H1 (cell line): ENCODE data around the gene ZNF280B. TPM values are rescaled to one million over a fixed set of nuclear protein-coding genes. Genes with fewer than 3 reads are reported as not detected.

ENCODE experiments used
- CTCF ChIA-PET: fragments of 300-600 bp; sonication (Branson Sonifier 250); formaldehyde crosslinking; loops from one replicate; lab custom pipeline; 2021; ENCODE audit not compliant: partially characterized antibody; lab: Charles Lee
- POLR2A ChIA-PET: fragments of 300-600 bp; sonication (Branson Sonifier 250); formaldehyde crosslinking; loops from one replicate; lab custom pipeline; 2021; ENCODE audit warnings: inconsistent platforms; ENCODE audit not compliant: partially characterized antibody; lab: Charles Lee
- DNase-seq, 2 experiments: peaks; one replicate each; pipeline versions ENCODE4 v3.0.0 to v3.0.0-alpha.2; 2010 to 2022; ENCODE audit warnings: low spot score in 2 of 2, low read depth in 1 of 2, mixed read lengths in 1 of 2
- FAIRE-seq: peaks from 2 replicates; lab custom pipeline; 2011; peaks lifted over from hg19 to GRCh38; lab: Jason Lieb, UNC
- H2AFZ ChIP-seq: 2 replicates; pipeline ENCODE4 v1.8.1; 2012; ENCODE audit warnings: low read length, inconsistent platforms
- H2AK5ac ChIP-seq: 2 replicates; pipeline ENCODE4 v1.6.1; 2013; ENCODE audit warnings: low read depth, low read length
- H2BK120ac ChIP-seq: replicated peaks from 2 replicates; pipeline ENCODE3; 2013; ENCODE audit warnings: low read depth, low read length, inconsistent platforms
- H2BK12ac ChIP-seq: 2 replicates; pipeline ENCODE4 v1.6.1; 2013; ENCODE audit warnings: low read depth, low read length
- H2BK15ac ChIP-seq: 2 replicates; pipeline ENCODE4 v1.6.1; 2013; ENCODE audit warnings: low read length
- H2BK20ac ChIP-seq: 2 replicates; pipeline ENCODE4 v1.6.1; 2013; ENCODE audit warnings: low read length
- H2BK5ac ChIP-seq: 2 replicates; pipeline ENCODE4 v1.6.1; 2013; ENCODE audit warnings: low read depth, low read length
- H3K14ac ChIP-seq: 2 replicates; pipeline ENCODE4 v1.6.1; 2013; ENCODE audit warnings: inconsistent platforms; ENCODE audit not compliant: insufficient read length
- H3K18ac ChIP-seq: 2 replicates; pipeline ENCODE4 v1.6.1; 2013; ENCODE audit warnings: low read length; ENCODE audit errors: extremely low read depth
- H3K23ac ChIP-seq: 2 replicates; pipeline ENCODE4 v1.6.1; 2013; ENCODE audit warnings: inconsistent platforms; ENCODE audit not compliant: insufficient read length
- H3K23me2 ChIP-seq: 2 replicates; pipeline ENCODE4 v1.6.1; 2013; ENCODE audit warnings: low read depth, low read length
- H3K27ac ChIP-seq: 2 replicates; pipeline ENCODE4 v1.6.1; 2011; ENCODE audit warnings: low read depth, low read length, inconsistent platforms
- H3K27me3 ChIP-seq, 4 experiments: replicated peaks in 1 of 4; 1 replicate in 1 of 4; 2 replicates in 3 of 4; pipeline versions ENCODE4 v1.6.1 to v1.8.1; 2011 to 2013; ENCODE audit warnings: low read length in 3 of 4, mild to moderate bottlenecking in 3 of 4, inconsistent platforms in 2 of 4, mixed read lengths in 2 of 4, moderate library complexity in 1 of 4; ENCODE audit not compliant: control insufficient read depth in 3 of 4, insufficient read depth in 3 of 4; ENCODE audit errors: extremely low read depth in 1 of 4
- H3K36me3 ChIP-seq, 4 experiments: 2 replicates each; pipeline versions ENCODE4 v1.6.1 to v1.8.1; 2011 to 2013; ENCODE audit warnings: mild to moderate bottlenecking in 4 of 4, low read length in 3 of 4, moderate library complexity in 2 of 4, control low read depth in 1 of 4, inconsistent platforms in 1 of 4; ENCODE audit not compliant: insufficient read depth in 4 of 4, control insufficient read depth in 2 of 4
- H3K4ac ChIP-seq: replicated peaks from 2 replicates; pipeline ENCODE3; 2013; ENCODE audit warnings: low read length, low read depth, mixed read lengths, inconsistent platforms; ENCODE audit not compliant: insufficient read length
- H3K4me1 ChIP-seq, 4 experiments: replicated peaks in 1 of 4; 1 replicate in 1 of 4; 2 replicates in 3 of 4; pipeline versions ENCODE4 v1.6.1 to v1.8.1; 2011 to 2013; ENCODE audit warnings: low read length in 3 of 4, inconsistent platforms in 2 of 4, mixed read lengths in 1 of 4; ENCODE audit not compliant: insufficient read depth in 4 of 4, control insufficient read depth in 3 of 4
- H3K4me2 ChIP-seq, 2 experiments: 2 replicates each; pipeline versions ENCODE4 v1.6.1 to v1.8.1; 2011 to 2013; ENCODE audit warnings: low read depth in 2 of 2, low read length in 2 of 2, control low read depth in 1 of 2, inconsistent platforms in 1 of 2, mild to moderate bottlenecking in 1 of 2; ENCODE audit not compliant: insufficient read depth in 1 of 2
- H3K4me3 ChIP-seq, 4 experiments: fragments of 200-600, 300-600 bp in 1 of 4; sonication (generic), shearing (Covaris generic), sonication (Bioruptor Twin) in 1 of 4; 2 replicates each; pipeline versions ENCODE4 v1.5.1 to v1.8.1; 2011 to 2016; ENCODE audit warnings: low read length in 4 of 4, low read depth in 3 of 4, control low read depth in 2 of 4, inconsistent platforms in 2 of 4, mild to moderate bottlenecking in 2 of 4, mixed read lengths in 1 of 4, moderate library complexity in 1 of 4; ENCODE audit not compliant: insufficient read depth in 2 of 4; ENCODE audit errors: extremely low read depth in 1 of 4
- H3K56ac ChIP-seq: replicated peaks from 2 replicates; pipeline ENCODE3; 2013; ENCODE audit warnings: low read depth, mild to moderate bottlenecking, mixed read lengths, low read length, inconsistent platforms; ENCODE audit not compliant: insufficient read length
- H3K79me1 ChIP-seq: 2 replicates; pipeline ENCODE4 v1.6.1; 2013; ENCODE audit warnings: low read depth, low read length, control low read depth
- H3K79me2 ChIP-seq, 2 experiments: 2 replicates each; pipeline versions ENCODE4 v1.6.1 to v1.8.1; 2012 to 2013; ENCODE audit warnings: low read length in 2 of 2, mild to moderate bottlenecking in 2 of 2, inconsistent platforms in 1 of 2; ENCODE audit not compliant: insufficient read depth in 2 of 2, control insufficient read depth in 1 of 2
- H3K9ac ChIP-seq, 4 experiments: replicated peaks in 1 of 4; 1 replicate in 1 of 4; 2 replicates in 3 of 4; pipeline versions ENCODE4 v1.6.1 to v1.8.1; 2011 to 2013; ENCODE audit warnings: low read depth in 3 of 4, low read length in 3 of 4, control low read depth in 2 of 4, mild to moderate bottlenecking in 2 of 4, moderate library complexity in 2 of 4, inconsistent platforms in 1 of 4; ENCODE audit errors: extremely low read depth in 1 of 4
- H3K9me3 ChIP-seq, 2 experiments: 2 replicates each; pipeline versions ENCODE4 v1.6.1 to v1.8.1; 2012 to 2013; ENCODE audit warnings: mild to moderate bottlenecking in 2 of 2, moderate library complexity in 2 of 2, control low read depth in 1 of 2, inconsistent platforms in 1 of 2, low read depth in 1 of 2, low read length in 1 of 2, mixed read lengths in 1 of 2; ENCODE audit not compliant: insufficient read depth in 2 of 2
- H4K20me1 ChIP-seq, 2 experiments: replicated peaks in 1 of 2; 2 replicates each; pipeline versions ENCODE3 to v1.8.1; 2011 to 2013; ENCODE audit warnings: inconsistent platforms in 2 of 2, low read length in 2 of 2, mild to moderate bottlenecking in 1 of 2; ENCODE audit not compliant: insufficient read depth in 2 of 2, control insufficient read depth in 1 of 2
- H4K5ac ChIP-seq: 2 replicates; pipeline ENCODE4 v1.6.1; 2013; ENCODE audit warnings: low read length, low read depth, mixed read lengths, inconsistent platforms; ENCODE audit not compliant: insufficient read length
- H4K8ac ChIP-seq: 2 replicates; pipeline ENCODE4 v1.8.0; 2013; ENCODE audit warnings: mild to moderate bottlenecking, moderate library complexity, low read length, inconsistent platforms; ENCODE audit not compliant: insufficient read depth; ENCODE audit errors: extremely low read depth
- H4K91ac ChIP-seq: replicated peaks from 2 replicates; pipeline ENCODE3; 2013; ENCODE audit warnings: low read length, mixed read lengths, inconsistent platforms; ENCODE audit not compliant: insufficient read length
- CHD2 ChIP-seq: IDR thresholded peaks from 2 replicates; pipeline ENCODE4 v1.6.1; 2012; ENCODE audit warnings: low read length, improper control_type of control experiment
- EZH2 ChIP-seq: fragments of 200-600 bp; sonication (generic); IDR thresholded peaks from 2 replicates; pipeline ENCODE4 v1.7.1; 2012; ENCODE audit warnings: low read depth, mild to moderate bottlenecking, moderate library complexity, low read length, inconsistent platforms; ENCODE audit not compliant: severe bottlenecking
- GTF2F1 ChIP-seq: IDR thresholded peaks from 2 replicates; pipeline ENCODE4 v1.6.1; 2012; ENCODE audit warnings: low read depth, low read length, improper control_type of control experiment, borderline replicate concordance
- JUND ChIP-seq: IDR thresholded peaks from 2 replicates; pipeline ENCODE4 v1.6.1; 2011; ENCODE audit warnings: mild to moderate bottlenecking, improper control_type of control experiment, low read length
- NRF1 ChIP-seq: IDR thresholded peaks from 2 replicates; pipeline ENCODE4 v1.6.1; 2011; ENCODE audit warnings: mild to moderate bottlenecking, low read depth, low read length, improper control_type of control experiment
- POLR2A ChIP-seq, 2 experiments: IDR thresholded peaks; 1 replicate in 1 of 2; 2 replicates in 1 of 2; pipeline ENCODE4 v1.6.1; 2011; ENCODE audit warnings: low read depth in 2 of 2, low read length in 2 of 2, mild to moderate bottlenecking in 2 of 2; ENCODE audit errors: control extremely low read depth in 1 of 2
- TAF1 ChIP-seq: IDR thresholded peaks from 2 replicates; pipeline ENCODE4 v1.6.1; 2011; ENCODE audit warnings: mild to moderate bottlenecking, low read depth, low read length
- YY1 ChIP-seq: IDR thresholded peaks from 2 replicates; pipeline ENCODE4 v1.6.1; 2011; ENCODE audit warnings: low read depth, mild to moderate bottlenecking, low read length
- WGBS, 2 experiments: shearing (Covaris generic) in 1 of 2; methylation state at CpG; one replicate each; pipeline versions ENCODE4 v1.1.6 to v1.1.7; 2013 to 2015; ENCODE audit warnings: low lambda C conversion rate in 2 of 2, mixed read lengths in 2 of 2, inconsistent platforms in 1 of 2, low coverage in 1 of 2, missing lambda C conversion rate in 1 of 2; ENCODE audit not compliant: insufficient replicate concordance in 2 of 2, insufficient coverage in 1 of 2, insufficient read length in 1 of 2; ENCODE audit errors: extremely low coverage in 1 of 2, missing lambda C conversion rate in 1 of 2; 5-methylcytosine and 5-hydroxymethylcytosine counted together
- polyA plus RNA-seq, 7 experiments: library from polyadenylated mRNA; depleted of rRNA in 3 of 7; stranded (reverse) in 5 of 7; unstranded in 2 of 7; fragments of >200 nt in 5 of 7; fragments of 200-250 nt in 2 of 7; gene quantifications; 1 replicate in 5 of 7; 2 replicates in 1 of 7; 4 replicates in 1 of 7; pipeline versions ENCODE4 v1.2.1 to v1.2.3, GENCODE V29; 2011 to 2013; ENCODE audit warnings: missing spikeins in 2 of 7, mixed read lengths in 2 of 7
- total RNA-seq: library from RNA; stranded (reverse); fragmentation: NEBNext Ultra II Directional; extraction: Animal tissue kit (Norgen Biotek cat#: 25700); gene quantifications from 2 replicates; pipeline ENCODE4 v1.2.1, GENCODE V29; 2021

ZNF280B gene
- total and polyA plus RNA-seq, 2 of the 8 experiments (the other 6 are each of a cell fraction or from before 2014, with no cell fraction given) = 4.8 to 11.7 TPM

GRCh38 chr22:22527312-22527711 is 18.8 kb upstream of the ZNF280B start:
- no peak overlapping the region for H2BK15ac ChIP-seq
- no peak overlapping the region for H3K4me2 ChIP-seq
- H3K23ac ChIP-seq = no peak overlapping the region
- DNase-seq (no peak), FAIRE-seq (no peak)
- no peak overlapping the region for H2AFZ ChIP-seq
- no peaks in the 10 kb centered on the region for H3K79me2 ChIP-seq
- H3K4ac ChIP-seq = no peak overlapping the region
- ChIA-PET POLR2A (no interaction called here), CTCF (no interaction called here)
- H4K20me1 ChIP-seq = no peaks in the 10 kb centered on the region
- H4K5ac ChIP-seq = no peak overlapping the region
- H3K4me1 ChIP-seq = no peaks in the 10 kb centered on the region
- H2BK12ac ChIP-seq = no peak overlapping the region
- H3K9ac ChIP-seq = no peak overlapping the region
- no peaks in the 10 kb centered on the region for H3K23me2 ChIP-seq
- H2BK5ac ChIP-seq = no peak overlapping the region
- H3K79me1 ChIP-seq = no peaks in the 10 kb centered on the region
- no peaks in the 10 kb centered on the region for H3K36me3 ChIP-seq
- H3K4me3 ChIP-seq = no peak overlapping the region
- WGBS, 2 experiments = 83% methylated on average over 5 of the region's 5 CpGs; no CpG with 5 or more reads in 1 of the 2 experiments
- H3K27ac ChIP-seq = no peak overlapping the region
- peaks cover 0 to 6% of the 10 kb centered on the region in 2 experiments; a peak in 3 of 4 replicates for H3K9me3 ChIP-seq
- no peak overlapping the region for H4K91ac ChIP-seq
- H4K8ac ChIP-seq = no peak overlapping the region
- H3K56ac ChIP-seq = no peak overlapping the region
- no peak overlapping the region for H3K14ac ChIP-seq
- peaks cover 7 to 23% (median 14%) of the 10 kb centered on the region in 4 experiments; a peak in 5 of 7 replicates for H3K27me3 ChIP-seq
- TF ChIP-seq EZH2 = no peak
- TF ChIP-seq JUND = no peak
- no peak for TF ChIP-seq CHD2
- TF ChIP-seq GTF2F1 = no peak
- no peak for TF ChIP-seq TAF1
- no peak for TF ChIP-seq YY1
- TF ChIP-seq NRF1 = no peak
- TF ChIP-seq POLR2A (IDR thresholded peaks at IDR 0.05; ENCODE audit: control extremely low read depth in 1 of 2, low read depth in 2 of 2, low read length in 2 of 2) = no peak
- no peak overlapping the region for H2BK120ac ChIP-seq
- no peak overlapping the region for H2AK5ac ChIP-seq
- H3K18ac ChIP-seq = no peak overlapping the region
- no peak overlapping the region for H2BK20ac ChIP-seq
